ENCODE results near the gene TCF20. TPM values are rescaled to one million over a fixed set of nuclear protein-coding genes. Genes with fewer than 3 reads are reported as not detected.

TCF20 gene
- total RNA-seq, 2 experiments from 2014 or later, result 77.0 to 87.4 TPM

GRCh38 chr22:42294034-42294985 lies 23.9 kb upstream of the TCF20 start:
- DNase-seq, result no peak
- H3K27ac Mint-ChIP-seq, result no peak overlapping the region
- POLR2A ChIA-PET, result no interaction called here

GRCh38 chr22:42292732-42293520 lies 22.5 kb upstream of the TCF20 start:
- no peak for DNase-seq
- POLR2A ChIA-PET, result no interaction called here
- no peak for ATAC-seq (ENCODE audit: low read depth)
- no peaks in the 10 kb centered on the region for H3K9me3 Mint-ChIP-seq
- H3K27me3 Mint-ChIP-seq, result no peaks in the 10 kb centered on the region
- H3K36me3 Mint-ChIP-seq, result no peaks in the 10 kb centered on the region
- H3K27ac Mint-ChIP-seq, result no peak overlapping the region
- peaks cover 9% of the 10 kb centered on the region for H3K4me1 Mint-ChIP-seq
- H3K4me3 Mint-ChIP-seq, result no peak overlapping the region

More at GRCh38 chr22:42294034-42294985, 23.9 kb upstream of the TCF20 start:
- peak; percentile 65 for ATAC-seq (ENCODE audit: low read depth)
- no peaks in the 10 kb centered on the region for H3K27me3 Mint-ChIP-seq
- H3K9me3 Mint-ChIP-seq, result no peaks in the 10 kb centered on the region
- H3K4me3 Mint-ChIP-seq, result no peak overlapping the region
- no peaks in the 10 kb centered on the region for H3K36me3 Mint-ChIP-seq
- peaks cover 9% of the 10 kb centered on the region for H3K4me1 Mint-ChIP-seq

GRCh38 chr22:42291287-42291686 lies 20.8 kb upstream of the TCF20 start:
- DNase-seq, result no peak
- Mint-ChIP-seq H3K36me3 (no peaks in the 10 kb centered on the region), H3K9me3 (no peaks in the 10 kb centered on the region), H3K4me3 (no peak overlapping the region), H3K4me1 (peaks cover 19% of the 10 kb centered on the region), H3K27me3 (no peaks in the 10 kb centered on the region), H3K27ac (no peak overlapping the region)
- POLR2A ChIA-PET, result no interaction called here
- ATAC-seq (ENCODE audit: low read depth), result no peak

GRCh38 chr22:42289671-42290541 lies 19.5 kb upstream of the TCF20 start:
- no peaks in the 10 kb centered on the region for H3K36me3 Mint-ChIP-seq
- no peak for DNase-seq
- H3K4me1 Mint-ChIP-seq, result peaks cover 27% of the 10 kb centered on the region
- H3K27me3 Mint-ChIP-seq, result peaks cover 2% of the 10 kb centered on the region
- no peak overlapping the region for H3K4me3 Mint-ChIP-seq
- ATAC-seq (ENCODE audit: low read depth), result no peak
- H3K27ac Mint-ChIP-seq, result no peak overlapping the region
- POLR2A ChIA-PET, result no interaction called here
- no peaks in the 10 kb centered on the region for H3K9me3 Mint-ChIP-seq

GRCh38 chr22:42288791-42289190 lies 18.3 kb upstream of the TCF20 start:
- Mint-ChIP-seq H3K27me3 (peaks cover 7% of the 10 kb centered on the region), H3K4me1 (peaks cover 26% of the 10 kb centered on the region), H3K9me3 (no peaks in the 10 kb centered on the region)

GRCh38 chr22:42287174-42287890 lies 16.9 kb upstream of the TCF20 start:
- Mint-ChIP-seq H3K36me3 (no peaks in the 10 kb centered on the region), H3K27ac (no peak overlapping the region), H3K4me1 (peaks cover 28% of the 10 kb centered on the region), H3K4me3 (no peak overlapping the region), H3K9me3 (no peaks in the 10 kb centered on the region), H3K27me3 (peaks cover 13% of the 10 kb centered on the region)
- ATAC-seq (ENCODE audit: low read depth), result no peak
- POLR2A ChIA-PET, result no interaction called here
- DNase-seq, result no peak

More at GRCh38 chr22:42288791-42289190, 18.3 kb upstream of the TCF20 start:
- no peak for ATAC-seq (ENCODE audit: low read depth)
- POLR2A ChIA-PET, result interaction anchor here (0.6 kb wide), 1 partner anchor 1523 kb away, joined by 4 read pairs; the partner anchor contains the start of gene EFCAB6
- DNase-seq, result no peak
- Mint-ChIP-seq H3K36me3 (no peaks in the 10 kb centered on the region), H3K4me3 (no peak overlapping the region), H3K27ac (no peak overlapping the region)

- peak overlapping the region; percentile 22 for H3K27ac Mint-ChIP-seq
- no peaks in the 10 kb centered on the region for H3K36me3 Mint-ChIP-seq
- H3K4me3 Mint-ChIP-seq, result peak overlapping the region; percentile 12
- ATAC-seq (ENCODE audit: low read depth) (peak; percentile 82), DNase-seq (no peak)
- POLR2A ChIA-PET, result no interaction called here
- peaks cover 19% of the 10 kb centered on the region for H3K27me3 Mint-ChIP-seq
- no peaks in the 10 kb centered on the region for H3K9me3 Mint-ChIP-seq
- peaks cover 28% of the 10 kb centered on the region for H3K4me1 Mint-ChIP-seq
Observed at GRCh38 chr22:42286205-42286604, 15.8 kb upstream of the TCF20 start.

GRCh38 chr22:42285604-42286003 lies 15.2 kb upstream of the TCF20 start:
- no peaks in the 10 kb centered on the region for H3K9me3 Mint-ChIP-seq
- H3K4me3 Mint-ChIP-seq, result peak overlapping the region; percentile 12
- peak overlapping the region; percentile 47 for H3K27ac Mint-ChIP-seq
- H3K27me3 Mint-ChIP-seq, result peaks cover 20% of the 10 kb centered on the region
- no peak for ATAC-seq (ENCODE audit: low read depth)
- POLR2A ChIA-PET, result interaction anchor here (2.1 kb wide), 1 partner anchor 11 kb away, joined by 4 read pairs; no protein-coding TSS in a partner anchor
- peaks cover 28% of the 10 kb centered on the region for H3K4me1 Mint-ChIP-seq
- no peak for DNase-seq
- H3K36me3 Mint-ChIP-seq, result no peaks in the 10 kb centered on the region

GRCh38 chr22:42284643-42285181 lies 14.3 kb upstream of the TCF20 start:
- peaks cover 20% of the 10 kb centered on the region for H3K27me3 Mint-ChIP-seq
- no peak overlapping the region for H3K4me3 Mint-ChIP-seq

GRCh38 chr22:42284202-42284591 lies 13.7 kb upstream of the TCF20 start:
- DNase-seq (peak; percentile 22), ATAC-seq (ENCODE audit: low read depth) (no peak)
- no peaks in the 10 kb centered on the region for H3K9me3 Mint-ChIP-seq
- H3K27ac Mint-ChIP-seq, result no peak overlapping the region
- H3K4me3 Mint-ChIP-seq, result peak overlapping the region; percentile 81
- POLR2A ChIA-PET, result interaction anchor here (2.1 kb wide), 1 partner anchor 13 kb away, joined by 4 read pairs; no protein-coding TSS in a partner anchor
- H3K36me3 Mint-ChIP-seq, result no peaks in the 10 kb centered on the region
- peaks cover 28% of the 10 kb centered on the region for H3K4me1 Mint-ChIP-seq
- peaks cover 20% of the 10 kb centered on the region for H3K27me3 Mint-ChIP-seq

More at GRCh38 chr22:42284643-42285181, 14.3 kb upstream of the TCF20 start:
- DNase-seq (no peak), ATAC-seq (ENCODE audit: low read depth) (no peak)
- POLR2A ChIA-PET, result interaction anchor here (2.1 kb wide), 1 partner anchor 12 kb away, joined by 4 read pairs; no protein-coding TSS in a partner anchor
- Mint-ChIP-seq H3K4me1 (peaks cover 28% of the 10 kb centered on the region), H3K9me3 (no peaks in the 10 kb centered on the region), H3K36me3 (no peaks in the 10 kb centered on the region), H3K27ac (no peak overlapping the region)

- ATAC-seq (ENCODE audit: low read depth), result peak; percentile 45
- peaks cover 28% of the 10 kb centered on the region for H3K4me1 Mint-ChIP-seq
Observed at GRCh38 chr22:42283278-42284201, 13.1 kb upstream of the TCF20 start.

More at GRCh38 chr22:42283278-42284201, 13.1 kb upstream of the TCF20 start:
- peaks cover 20% of the 10 kb centered on the region for H3K27me3 Mint-ChIP-seq
- H3K36me3 Mint-ChIP-seq, result no peaks in the 10 kb centered on the region
- peak overlapping the region; percentile 81 for H3K4me3 Mint-ChIP-seq
- no peaks in the 10 kb centered on the region for H3K9me3 Mint-ChIP-seq
- no peak overlapping the region for H3K27ac Mint-ChIP-seq
- POLR2A ChIA-PET, result interaction anchor here (2.1 kb wide), 1 partner anchor 14 kb away, joined by 4 read pairs; no protein-coding TSS in a partner anchor
- DNase-seq, result peak; percentile 66

All from activated naive CD8-positive, alpha-beta T cell treated with anti-CD3 and anti-CD28 coated beads, Interleukin-2, amount 10 ng/mL, durations not matched to agents 7 days and 5 days (primary cell).